ENCODE results near the gene GJB2.
"Not testable (repeated sequence)": the region's sequence is repeated elsewhere in the genome, so short reads cannot be mapped to it uniquely, and the experiment has no call there.

The GJB2 gene

DNA sequence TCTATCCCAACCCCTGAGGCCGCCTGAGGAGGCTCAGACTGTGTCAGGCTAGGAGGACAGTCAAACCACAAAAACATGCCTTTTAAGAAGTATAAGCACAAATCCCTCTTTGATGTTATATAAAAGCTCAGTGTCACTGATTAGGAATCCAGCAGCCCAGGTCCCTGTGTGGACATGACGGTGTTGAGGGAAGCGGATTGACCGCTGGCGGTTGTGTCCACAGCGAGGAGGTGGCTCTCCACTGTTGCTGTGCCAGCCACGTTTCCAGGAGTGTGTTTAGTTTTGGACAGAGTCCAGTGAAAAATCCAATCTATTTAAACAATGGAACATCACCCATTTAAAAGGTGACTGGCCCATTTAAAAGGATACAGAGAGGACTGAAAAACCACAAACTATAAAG lies 24.3 kb downstream of the GJB2 start:
- DNase-seq (ENCODE audit: low read depth, low spot score), result no peak

DNA sequence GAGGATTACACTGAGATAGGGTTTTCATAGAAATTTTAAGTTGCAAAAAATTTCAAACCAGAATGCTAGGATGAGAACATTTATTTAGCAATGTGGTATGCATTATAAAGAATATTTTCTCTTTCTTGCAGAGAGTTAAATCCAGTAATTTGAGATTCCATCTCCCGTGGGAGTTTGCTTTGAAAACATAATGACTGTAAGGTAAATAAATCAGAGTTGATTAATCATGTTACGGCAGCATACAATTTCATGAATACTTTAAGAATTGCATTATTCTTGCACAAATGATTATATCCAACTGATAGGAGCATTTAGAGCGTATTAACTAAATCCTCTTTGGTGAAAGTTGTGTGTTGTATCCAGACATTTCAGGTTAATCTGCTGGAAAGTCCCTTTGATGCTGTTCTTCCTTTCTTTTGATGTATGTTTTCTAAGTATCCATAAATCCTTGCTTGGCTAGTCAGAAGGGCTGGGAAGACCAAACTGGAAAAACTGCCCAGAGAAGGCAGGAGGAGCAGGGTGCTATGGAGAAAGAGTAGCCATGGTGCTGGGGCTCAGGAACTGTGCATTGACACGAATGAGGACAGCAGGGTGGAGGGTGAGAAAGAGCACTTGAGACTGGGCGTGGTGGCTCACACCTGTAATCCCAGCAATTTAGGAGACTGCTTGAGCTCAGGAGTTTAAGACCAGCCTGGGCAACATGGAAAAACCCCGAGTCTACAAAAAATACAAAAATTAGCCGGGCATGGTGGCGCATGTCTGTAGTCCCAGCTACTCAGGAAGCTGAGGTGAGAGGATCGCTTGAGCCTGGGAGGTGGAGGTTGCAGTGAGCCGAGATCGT lies 27.1 kb downstream of the GJB2 start:
- DNase-seq (ENCODE audit: low read depth, low spot score), result no peak

DNA sequence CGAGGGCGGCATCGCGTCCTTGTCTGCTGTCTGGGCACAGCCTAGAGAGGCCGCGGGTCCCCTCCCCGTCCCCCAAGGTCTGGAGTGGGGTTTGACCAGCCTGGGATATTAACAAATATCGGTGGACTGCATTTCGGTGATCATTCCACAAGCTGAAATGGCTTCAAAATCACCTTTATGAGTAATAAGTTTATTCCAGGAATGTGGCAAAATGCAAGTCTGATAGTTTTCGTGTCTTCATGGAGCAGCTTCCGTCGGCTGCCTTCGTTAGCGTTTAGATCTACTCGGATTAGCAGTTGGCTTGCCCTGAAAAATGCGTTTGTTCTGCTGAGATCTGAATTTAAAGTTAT lies 30.8 kb downstream of the GJB2 start:
- DNase-seq (ENCODE audit: low read depth, low spot score), result no peak

DNA sequence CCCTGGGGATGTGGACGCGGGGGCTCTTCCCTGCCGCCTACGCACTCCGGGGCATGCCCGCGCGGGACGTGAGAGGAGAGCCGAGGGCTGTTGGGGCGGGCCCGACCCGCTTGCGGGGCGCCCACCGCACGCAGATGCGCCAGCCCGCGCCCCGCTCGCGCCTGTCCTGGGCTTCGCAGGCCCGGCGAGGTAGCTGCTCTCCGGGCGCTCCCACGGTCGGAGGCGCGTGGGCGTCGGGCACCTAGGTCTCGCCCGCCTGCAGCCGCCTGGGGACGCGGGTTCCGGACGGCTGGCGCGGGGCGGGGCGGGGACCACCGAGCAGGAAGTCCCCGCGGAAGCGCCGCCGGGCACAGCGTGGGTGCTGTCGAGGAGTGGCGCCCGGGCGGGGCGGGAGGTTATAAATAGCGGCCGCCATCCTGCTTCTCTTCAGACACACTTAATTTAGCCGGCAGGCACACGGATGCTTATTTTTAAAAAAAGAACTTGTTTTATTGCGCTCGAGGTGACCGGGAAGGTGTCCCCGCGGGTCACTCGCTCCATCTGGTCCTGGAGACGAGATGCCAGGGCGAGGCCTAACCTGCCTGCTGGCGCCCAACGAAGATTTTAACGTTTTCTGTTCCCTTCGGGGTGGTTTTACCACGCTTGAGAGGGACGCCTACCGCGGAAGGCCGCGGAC lies 31.3 kb downstream of the GJB2 start:
- no peak for DNase-seq (ENCODE audit: low read depth, low spot score)

DNA sequence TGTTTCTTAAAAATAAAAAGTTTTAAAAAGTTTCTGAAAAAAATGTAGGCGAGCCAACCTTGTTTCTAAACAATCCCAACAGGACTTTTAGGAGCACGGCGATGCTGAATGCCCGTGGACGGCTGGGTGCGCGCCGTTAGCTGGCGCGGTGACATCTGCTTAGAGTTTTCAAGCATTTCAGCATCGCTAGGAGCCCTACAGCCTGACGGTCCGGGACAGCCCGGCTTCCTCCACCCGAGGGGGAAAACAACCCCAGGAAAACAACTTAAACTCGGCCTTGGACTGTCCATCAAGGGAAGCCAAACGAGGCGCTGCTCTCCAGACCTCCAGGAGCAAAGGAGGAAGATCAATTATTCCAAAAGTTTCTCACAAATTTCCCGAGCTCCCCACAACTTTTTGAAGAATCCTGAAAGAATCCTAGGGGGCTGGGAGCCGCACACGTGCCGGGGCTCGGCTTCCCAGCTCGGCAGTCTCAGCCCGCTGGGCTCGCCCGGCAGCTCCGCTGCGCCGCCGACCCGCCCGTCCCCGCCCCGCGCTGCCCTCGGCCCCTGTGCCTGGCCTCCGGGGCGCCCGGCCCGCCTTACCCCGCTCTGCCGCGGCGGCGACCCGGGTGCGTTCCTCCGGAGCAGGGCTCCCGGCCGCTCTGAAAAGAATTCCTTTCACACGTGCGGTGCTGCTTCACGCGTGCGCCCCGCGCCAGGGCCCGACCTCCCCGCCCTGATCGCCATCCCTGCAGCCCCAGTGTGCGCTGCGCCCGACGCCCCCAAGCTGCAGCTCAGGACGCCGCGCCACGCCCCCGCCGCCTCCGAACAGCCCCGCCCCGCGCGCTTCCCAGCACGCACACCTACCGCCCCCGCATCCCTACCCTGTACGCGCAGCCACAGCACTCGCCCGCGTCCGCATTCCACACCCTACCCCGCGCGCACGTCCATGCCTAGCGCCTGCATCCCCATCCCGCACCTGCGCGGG lies 32.1 kb downstream of the GJB2 start, which contains the start of gene GJA3:
TSS of gene GJA3 (minus strand) at position 747 of the 969 bp plus-strand sequence. CDS start 17,764 bp downstream, outside the sequence.
- no peak for DNase-seq (ENCODE audit: low read depth, low spot score)

DNA sequence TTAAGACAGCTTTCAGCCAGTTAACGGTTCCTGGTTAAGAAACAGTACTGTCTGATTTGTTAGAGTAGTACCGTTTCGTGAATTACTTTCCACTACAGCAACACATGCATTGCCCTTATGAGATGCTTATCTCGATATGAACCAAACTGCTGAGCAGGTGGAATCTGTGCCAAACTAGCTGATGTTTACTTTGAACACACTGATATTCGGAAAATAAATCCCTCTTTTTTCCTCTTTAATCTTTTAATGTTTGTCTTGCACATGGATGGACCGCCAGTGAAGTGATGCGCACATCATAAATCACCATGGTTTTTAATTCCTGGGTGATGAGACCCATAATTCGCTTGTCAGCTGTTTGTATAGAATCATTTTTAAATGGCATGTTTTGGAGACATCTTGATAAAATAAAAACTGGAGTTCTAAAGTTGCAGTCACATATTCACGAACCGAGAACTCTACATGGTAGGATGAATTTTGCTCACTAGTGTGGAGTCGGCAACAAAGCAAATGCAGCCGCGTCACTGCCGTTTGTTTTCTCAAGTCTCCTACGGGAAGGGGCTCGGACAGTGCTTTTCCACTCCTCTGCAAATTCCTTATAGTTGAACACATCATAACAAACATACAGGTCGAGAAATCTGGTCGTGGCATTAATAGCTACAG lies 33.0 kb downstream of the GJB2 start:
- DNase-seq (ENCODE audit: low read depth, low spot score), result no peak

DNA sequence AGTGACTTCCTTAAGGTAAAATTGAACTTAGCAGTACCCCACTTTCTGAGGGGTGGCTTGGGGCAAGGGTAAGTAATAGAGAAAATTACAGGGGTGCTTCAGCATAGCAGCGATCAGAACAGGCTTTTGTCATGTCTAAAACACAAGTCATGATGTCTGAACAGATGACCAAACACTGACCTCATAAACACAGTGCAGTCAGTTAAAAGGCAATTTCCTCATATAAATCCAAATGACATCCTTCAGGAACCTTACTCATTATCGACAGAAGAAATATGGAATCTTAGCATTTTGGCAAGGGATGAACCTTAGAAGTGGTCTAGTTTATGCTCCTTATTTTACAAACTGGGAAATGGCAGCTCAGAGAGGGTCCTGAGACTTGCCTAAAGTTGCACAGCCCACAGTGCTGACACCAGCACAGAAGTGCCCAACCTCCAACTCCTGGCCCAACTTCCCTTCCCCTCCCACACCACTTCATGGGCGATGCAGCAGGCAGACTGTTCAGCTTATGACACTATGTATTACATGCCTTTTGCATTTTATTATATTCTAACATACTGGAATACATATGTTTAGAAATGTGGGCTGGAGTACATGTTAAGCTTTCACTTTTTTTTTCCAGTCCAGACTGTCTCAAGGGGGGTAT lies 35.5 kb downstream of the GJB2 start:
- no peak for DNase-seq (ENCODE audit: low read depth, low spot score)

DNA sequence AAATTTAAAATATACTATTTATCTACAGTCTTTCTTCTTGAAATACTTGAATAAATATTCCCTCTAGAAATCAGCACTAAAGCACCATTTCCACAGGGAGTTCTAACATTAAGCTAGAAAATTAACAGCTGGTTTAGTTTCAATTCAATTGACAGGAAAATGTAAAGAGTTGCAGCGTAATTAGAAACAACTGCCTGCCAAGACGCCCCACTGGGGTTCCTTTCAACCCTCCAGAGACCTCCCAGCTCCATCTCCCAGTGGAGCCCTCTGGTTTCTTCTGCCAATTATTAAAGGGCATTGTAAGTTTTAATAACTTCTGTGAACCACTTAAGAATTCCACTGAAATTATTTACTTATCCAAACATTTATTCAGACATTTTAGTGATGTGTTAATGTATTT lies 36.0 kb downstream of the GJB2 start:
- no peak for DNase-seq (ENCODE audit: low read depth, low spot score)

DNA sequence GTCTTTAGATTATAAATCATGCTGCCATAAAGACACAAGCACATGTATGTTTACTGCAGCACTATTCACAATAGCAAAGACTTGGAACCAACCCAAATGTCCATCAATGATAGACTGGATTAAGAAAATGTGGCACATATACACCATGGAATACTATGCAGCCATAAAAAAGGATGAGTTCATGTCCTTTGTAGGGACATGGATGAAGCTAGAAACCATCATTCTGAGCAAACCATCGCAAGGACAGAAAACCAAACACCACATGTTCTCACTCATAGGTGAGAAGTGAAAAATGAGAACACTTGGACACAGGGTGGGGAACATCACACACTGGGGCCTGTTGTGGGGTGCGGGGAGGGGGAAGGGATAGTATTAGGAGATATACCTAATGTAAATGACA lies 39.4 kb downstream of the GJB2 start:
- DNase-seq (ENCODE audit: low read depth, low spot score), result not testable (repeated sequence)

DNA sequence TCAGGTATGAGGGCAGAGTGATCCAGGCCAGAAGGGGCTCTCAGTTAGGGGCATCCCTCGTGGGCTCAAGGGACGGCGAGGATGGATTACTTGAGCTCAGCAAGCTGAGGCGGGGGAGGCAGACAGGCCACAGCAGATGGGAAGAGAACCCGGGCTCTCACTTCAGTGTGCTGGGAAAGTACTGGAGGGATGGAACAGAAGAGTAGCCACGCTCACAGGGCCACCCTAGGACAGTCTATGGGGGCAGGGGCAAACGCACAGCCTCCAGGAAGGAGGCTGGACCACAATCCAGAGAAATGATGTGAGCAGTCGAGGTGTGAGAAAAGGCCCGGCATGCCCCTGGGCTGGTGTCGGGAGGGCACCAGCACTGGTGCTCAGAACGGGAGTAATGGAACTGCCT lies 41.1 kb downstream of the GJB2 start:
- no peak for DNase-seq (ENCODE audit: low read depth, low spot score)

DNA sequence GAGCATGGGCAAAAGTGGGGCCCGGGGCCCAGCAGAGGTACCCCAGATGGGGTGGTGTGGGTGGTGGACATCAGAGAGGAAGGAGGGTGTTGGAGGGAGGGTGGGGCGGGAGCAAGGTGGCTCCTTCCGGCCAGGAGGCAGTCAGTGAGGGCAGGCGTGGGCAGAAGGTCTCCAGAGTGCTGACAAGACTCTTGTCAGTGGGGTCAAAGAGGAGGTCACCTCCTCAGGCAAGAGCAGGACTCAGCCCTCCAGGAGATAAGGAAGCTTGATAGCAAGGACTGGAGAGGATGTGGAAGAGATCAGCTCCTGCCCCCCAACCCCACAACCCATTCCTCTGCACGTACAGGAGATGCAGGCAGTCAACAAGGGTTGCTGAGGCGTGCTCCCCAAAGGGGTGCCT lies 41.7 kb downstream of the GJB2 start:
- DNase-seq (ENCODE audit: low read depth, low spot score), result no peak

DNA sequence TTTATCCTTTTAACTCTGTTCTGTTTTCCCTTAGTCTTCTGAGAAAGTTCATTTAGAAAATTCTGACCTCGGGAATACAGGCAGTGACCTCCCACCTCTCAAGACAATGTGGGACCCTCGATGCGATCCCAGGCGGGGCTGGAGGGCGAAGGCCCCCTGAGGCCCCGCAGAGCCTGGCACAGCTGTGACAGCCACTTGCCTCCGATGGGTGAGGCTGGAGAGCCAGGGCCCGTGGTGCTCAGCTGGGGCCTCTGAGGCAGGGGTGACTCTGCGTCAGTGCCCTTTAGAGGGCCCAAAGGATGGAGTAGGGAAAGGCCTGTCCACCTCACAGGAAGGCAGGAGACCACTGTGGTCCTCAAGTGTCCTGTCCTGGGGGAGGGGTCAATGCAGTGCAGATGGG lies 42.2 kb downstream of the GJB2 start:
- DNase-seq (ENCODE audit: low read depth, low spot score), result no peak

DNA sequence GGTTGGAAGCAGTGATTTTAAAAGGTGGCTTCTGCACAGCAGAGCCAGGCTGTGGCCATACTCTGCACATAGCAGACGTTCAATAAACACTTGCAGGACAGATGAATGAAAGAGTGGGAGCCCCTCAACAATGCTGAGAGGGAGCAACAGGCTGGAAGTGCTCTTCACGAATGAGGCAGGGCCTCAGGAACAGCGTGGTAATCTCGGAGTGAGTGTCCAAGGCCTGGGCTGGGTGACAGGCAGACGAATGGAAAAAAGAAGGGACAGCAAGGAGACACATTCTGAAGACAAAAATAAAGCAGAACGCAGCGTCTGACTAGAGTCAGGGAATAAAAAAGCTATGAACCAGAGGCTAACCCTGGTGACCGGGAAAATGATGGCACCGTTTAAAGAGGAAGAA lies 43.0 kb downstream of the GJB2 start:
- DNase-seq (ENCODE audit: low read depth, low spot score), result no peak

DNA sequence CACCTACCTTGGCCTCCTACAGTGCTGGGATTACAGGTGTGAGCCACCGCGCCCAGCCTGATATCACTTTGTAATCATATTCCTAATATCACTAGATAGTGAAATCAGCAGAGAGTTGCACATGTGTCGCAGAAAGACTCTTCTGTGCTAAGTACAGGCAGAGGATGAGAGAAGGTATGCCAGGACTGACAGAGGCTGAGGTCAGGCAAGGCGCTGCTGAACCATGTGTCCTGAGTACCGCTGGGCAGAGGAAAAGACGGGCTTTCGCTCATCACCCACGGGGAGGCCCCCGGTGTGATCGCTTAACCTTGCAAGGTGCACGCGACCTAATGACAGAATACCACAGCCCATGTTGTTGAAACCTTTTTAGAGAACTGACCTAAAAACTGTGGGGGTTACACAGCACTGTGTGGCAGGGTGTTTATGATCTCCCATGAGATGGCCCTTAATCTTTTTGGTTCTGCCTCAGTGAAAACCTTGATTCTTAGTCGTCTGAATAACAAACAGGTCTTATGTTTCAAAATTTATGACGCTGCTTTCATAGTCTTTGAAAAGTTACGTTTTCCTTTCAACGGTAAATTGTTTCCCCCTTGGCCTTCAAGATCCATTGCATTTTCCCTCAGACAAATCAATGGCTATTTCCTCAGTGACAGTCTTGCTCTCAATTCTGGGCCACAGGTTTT lies 44.1 kb downstream of the GJB2 start:
- no peak for DNase-seq (ENCODE audit: low read depth, low spot score)

DNA sequence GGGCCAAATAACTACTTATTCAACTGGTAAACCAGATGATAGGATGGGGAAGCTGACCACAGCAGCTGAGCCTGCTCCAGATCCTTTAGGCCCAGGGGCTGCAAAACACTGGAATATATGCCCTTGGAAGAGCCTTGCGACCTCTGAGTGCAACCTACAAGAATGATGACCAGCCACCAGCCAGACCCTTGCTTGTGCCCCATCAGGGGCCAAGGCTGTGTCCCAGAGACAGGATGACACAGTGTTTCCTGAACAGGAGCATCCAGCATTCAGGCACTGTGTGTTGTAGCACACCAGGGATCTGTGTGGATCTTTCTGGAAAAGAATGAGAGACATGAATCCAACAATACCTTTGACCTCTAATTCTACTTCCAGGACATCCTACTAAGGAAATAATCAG lies 46.4 kb downstream of the GJB2 start:
- DNase-seq (ENCODE audit: low read depth, low spot score), result no peak

DNA sequence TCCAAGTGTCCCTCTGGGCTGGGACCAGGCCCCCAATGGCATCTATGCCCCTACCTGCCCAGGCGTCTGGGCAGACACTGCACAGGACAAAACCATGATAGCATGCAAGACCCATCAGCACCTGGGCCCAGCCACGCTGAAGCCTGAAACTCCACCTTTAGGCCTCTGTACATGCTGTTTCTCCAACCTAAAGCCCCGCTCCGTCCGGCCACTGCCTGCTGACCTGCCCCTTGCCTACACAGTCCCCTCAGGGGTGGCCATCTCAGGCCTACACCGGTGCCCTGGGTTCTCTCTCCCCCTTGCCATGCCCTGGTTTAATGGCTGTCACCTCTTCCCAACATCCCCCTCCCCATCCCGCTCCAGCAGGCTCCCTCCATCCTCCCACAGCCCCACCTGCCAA lies 47.2 kb downstream of the GJB2 start:
- DNase-seq (ENCODE audit: low read depth, low spot score), result no peak

DNA sequence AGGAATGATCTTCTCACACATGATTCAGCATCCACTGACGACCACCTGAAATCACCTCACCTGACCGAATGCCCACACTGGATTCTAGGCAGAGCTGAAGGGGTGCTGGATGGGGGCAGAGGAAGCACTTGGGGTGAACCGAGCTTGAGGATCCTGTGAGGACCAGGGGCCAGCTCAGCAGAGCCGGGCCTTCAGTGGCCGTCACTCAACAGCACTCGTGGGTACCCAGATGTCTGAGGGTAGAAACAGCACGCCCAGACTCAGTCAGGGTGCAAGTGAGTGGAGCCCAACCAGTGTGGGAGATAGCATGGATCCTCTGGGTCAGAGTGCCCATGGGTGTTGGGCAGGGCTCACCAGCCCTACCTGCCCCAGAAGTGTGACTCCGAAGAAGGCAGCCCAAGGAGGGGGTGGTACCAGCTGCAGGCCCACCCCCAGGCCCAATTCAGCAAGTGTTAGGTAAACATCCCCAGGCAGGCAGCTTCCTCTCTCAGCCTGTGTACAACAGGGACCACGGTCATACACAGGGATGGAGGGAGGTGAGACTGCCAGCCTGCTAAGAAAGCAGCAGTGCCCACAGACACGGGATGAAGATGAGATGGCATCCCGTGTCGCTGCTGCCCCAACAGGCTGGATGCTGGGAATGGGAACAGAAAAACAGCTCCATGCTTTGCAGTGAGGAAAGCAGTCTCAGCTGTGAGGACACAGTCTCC lies 48.4 kb downstream of the GJB2 start:
- DNase-seq (ENCODE audit: low read depth, low spot score), result no peak

DNA sequence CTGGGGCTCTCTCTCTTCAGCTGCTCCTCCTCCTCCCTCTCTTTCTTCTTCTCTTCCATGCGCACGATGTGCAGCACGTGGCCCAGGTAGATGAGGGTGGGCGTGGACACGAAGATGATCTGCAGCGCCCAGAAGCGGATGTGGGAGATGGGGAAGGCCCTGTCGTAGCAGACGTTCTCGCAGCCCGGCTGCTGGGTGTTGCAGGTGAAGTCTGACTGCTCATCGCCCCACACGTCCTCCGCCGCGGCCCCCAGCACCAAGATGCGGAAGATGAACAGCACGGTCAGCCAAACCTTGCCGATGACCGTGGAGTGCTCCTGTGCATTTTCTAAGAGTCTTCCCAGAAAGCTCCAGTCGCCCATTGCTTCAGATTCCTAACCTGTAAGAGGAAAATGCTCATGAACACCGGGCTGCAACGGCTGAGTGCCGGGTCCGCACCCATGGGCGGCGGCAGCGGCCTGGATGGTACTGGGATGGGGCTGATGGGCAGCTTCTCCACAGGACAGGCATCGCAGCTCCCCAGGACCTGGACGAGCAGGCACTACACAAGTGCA lies 49.7 kb downstream of the GJB2 start:
- DNase-seq (ENCODE audit: low read depth, low spot score), result no peak
